KMS-11 (cell line): Measurements from ENCODE around the gene RPS6KA2.

Experiments
- H2AFZ ChIP-seq: fragments of 200-600 bp; sonication (generic); 2 replicates; pipeline ENCODE4 v1.6.1; 2016; ENCODE audit warnings: antibody characterized with exemption, mixed run types, low read depth
- H3K27ac ChIP-seq: fragments of 200-600 bp; sonication (generic); 2 replicates; pipeline ENCODE4 v1.6.1; 2016; ENCODE audit warnings: mild to moderate bottlenecking, mixed run types
- H3K27me3 ChIP-seq: fragments of 200-600 bp; sonication (generic); 2 replicates; pipeline ENCODE4 v1.6.1; 2017; ENCODE audit warnings: mild to moderate bottlenecking, low read depth, mixed run types, moderate library complexity; ENCODE audit not compliant: insufficient read depth
- H3K36me3 ChIP-seq: fragments of 200-600 bp; sonication (generic); 2 replicates; pipeline ENCODE4 v1.6.1; 2017; ENCODE audit warnings: mild to moderate bottlenecking, mixed run types; ENCODE audit not compliant: insufficient read depth
- H3K4me1 ChIP-seq: fragments of 200-600 bp; sonication (generic); 2 replicates; pipeline ENCODE4 v1.6.1; 2016; ENCODE audit warnings: mild to moderate bottlenecking, low read depth, mixed run types; ENCODE audit not compliant: poor library complexity, severe bottlenecking
- H3K4me2 ChIP-seq: fragments of 200-600 bp; sonication (generic); 2 replicates; pipeline ENCODE4 v1.7.0; 2016; ENCODE audit warnings: mild to moderate bottlenecking, mixed run types
- H3K4me3 ChIP-seq: fragments of 200-600 bp; sonication (generic); IDR thresholded peaks from 2 replicates; pipeline ENCODE4 v1.6.1; 2017; ENCODE audit warnings: low read depth, low read length, mixed read lengths; ENCODE audit not compliant: insufficient read depth
- H3K79me2 ChIP-seq: fragments of 200-600 bp; sonication (generic); 2 replicates; pipeline ENCODE4 v1.6.1; 2016; ENCODE audit warnings: low read depth, mixed run types; ENCODE audit not compliant: insufficient read depth
- H3K9ac ChIP-seq: fragments of 200-600 bp; sonication (generic); 2 replicates; pipeline ENCODE4 v1.6.1; 2016; ENCODE audit warnings: mild to moderate bottlenecking, mixed run types
- H4K20me1 ChIP-seq: fragments of 200-600 bp; sonication (generic); 2 replicates; pipeline ENCODE4 v1.6.1; 2016; ENCODE audit warnings: mild to moderate bottlenecking, mixed run types; ENCODE audit not compliant: insufficient read depth
- CTCF ChIP-seq: fragments of 200-600 bp; sonication (generic); conservative IDR thresholded peaks from 2 replicates; pipeline ENCODE4 v1.6.1; 2017; ENCODE audit warnings: low read depth, mild to moderate bottlenecking, antibody characterized with exemption, low read length, moderate library complexity, mixed read lengths

RPS6KA2 gene

GRCh38 chr6:166369782-166370181 lies 257.3 kb downstream of the RPS6KA2 start:
- TF ChIP-seq CTCF, result no peak
- H3K4me2 ChIP-seq, result no peak overlapping the region
- no peaks in the 10 kb centered on the region for H3K79me2 ChIP-seq
- H3K36me3 ChIP-seq, result no peaks in the 10 kb centered on the region
- H3K4me3 ChIP-seq, result no peak overlapping the region
- H3K27ac ChIP-seq, result no peak overlapping the region
- H3K4me1 ChIP-seq, result peaks cover 18% of the 10 kb centered on the region
- H2AFZ ChIP-seq, result no peak overlapping the region
- H4K20me1 ChIP-seq, result no peaks in the 10 kb centered on the region
- no peaks in the 10 kb centered on the region for H3K27me3 ChIP-seq
- no peak overlapping the region for H3K9ac ChIP-seq

- no peak overlapping the region for H3K4me3 ChIP-seq
- no peak overlapping the region for H3K9ac ChIP-seq
- no peaks in the 10 kb centered on the region for H4K20me1 ChIP-seq
- no peak overlapping the region for H3K27ac ChIP-seq
- no peaks in the 10 kb centered on the region for H3K36me3 ChIP-seq
- TF ChIP-seq CTCF, result no peak
- H2AFZ ChIP-seq, result no peak overlapping the region
- H3K27me3 ChIP-seq, result no peaks in the 10 kb centered on the region
- H3K4me2 ChIP-seq, result no peak overlapping the region
- no peaks in the 10 kb centered on the region for H3K79me2 ChIP-seq
- peaks cover 11% of the 10 kb centered on the region for H3K4me1 ChIP-seq
Measured at GRCh38 chr6:166366921-166367320, 260.1 kb downstream of the RPS6KA2 start.

GRCh38 chr6:166365806-166366205 lies 261.2 kb downstream of the RPS6KA2 start:
- TF ChIP-seq CTCF, result no peak
- Histone ChIP-seq H3K27me3 (no peaks in the 10 kb centered on the region), H3K4me1 (peaks cover 11% of the 10 kb centered on the region), H3K9ac (no peak overlapping the region), H2AFZ (no peak overlapping the region), H3K4me3 (no peak overlapping the region), H3K79me2 (no peaks in the 10 kb centered on the region), H3K27ac (no peak overlapping the region), H3K4me2 (no peak overlapping the region), H3K36me3 (no peaks in the 10 kb centered on the region), H4K20me1 (no peaks in the 10 kb centered on the region)

GRCh38 chr6:166365221-166365620 lies 261.8 kb downstream of the RPS6KA2 start:
- no peak overlapping the region for H3K27ac ChIP-seq
- H4K20me1 ChIP-seq, result no peaks in the 10 kb centered on the region
- no peaks in the 10 kb centered on the region for H3K79me2 ChIP-seq
- no peak overlapping the region for H3K4me2 ChIP-seq
- H3K4me1 ChIP-seq, result peaks cover 11% of the 10 kb centered on the region
- H2AFZ ChIP-seq, result no peak overlapping the region
- no peaks in the 10 kb centered on the region for H3K27me3 ChIP-seq
- TF ChIP-seq CTCF, result no peak
- no peak overlapping the region for H3K9ac ChIP-seq
- no peaks in the 10 kb centered on the region for H3K36me3 ChIP-seq
- no peak overlapping the region for H3K4me3 ChIP-seq
